Central memory CD4-positive, alpha-beta T cell (primary cell): ENCODE measurements around the gene GALNT18.

Experiments
- DNase-seq: peaks from one replicate; pipeline ENCODE4 v3.0.0; 2022

The GALNT18 gene

DNA sequence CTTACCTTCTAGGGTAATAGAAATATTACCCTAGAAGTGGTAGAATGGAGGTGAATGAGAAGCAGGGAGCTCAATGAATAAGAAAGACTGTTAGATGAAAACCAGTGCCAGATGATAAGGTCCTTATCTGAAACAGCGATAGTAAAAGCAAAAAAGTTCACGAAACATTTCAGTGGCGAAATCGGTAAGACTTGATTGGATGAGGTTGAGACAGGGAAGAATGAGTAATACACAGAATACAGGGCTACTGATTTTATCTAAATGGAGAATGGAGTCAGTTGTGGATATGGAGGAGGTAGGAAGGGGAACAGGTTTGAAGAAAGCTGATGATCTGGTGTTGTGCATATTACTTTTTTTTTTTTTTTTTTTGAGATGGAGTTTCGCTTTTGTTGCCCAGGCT is 96.5 kb downstream of the GALNT18 start:
- DNase-seq: no peak

DNA sequence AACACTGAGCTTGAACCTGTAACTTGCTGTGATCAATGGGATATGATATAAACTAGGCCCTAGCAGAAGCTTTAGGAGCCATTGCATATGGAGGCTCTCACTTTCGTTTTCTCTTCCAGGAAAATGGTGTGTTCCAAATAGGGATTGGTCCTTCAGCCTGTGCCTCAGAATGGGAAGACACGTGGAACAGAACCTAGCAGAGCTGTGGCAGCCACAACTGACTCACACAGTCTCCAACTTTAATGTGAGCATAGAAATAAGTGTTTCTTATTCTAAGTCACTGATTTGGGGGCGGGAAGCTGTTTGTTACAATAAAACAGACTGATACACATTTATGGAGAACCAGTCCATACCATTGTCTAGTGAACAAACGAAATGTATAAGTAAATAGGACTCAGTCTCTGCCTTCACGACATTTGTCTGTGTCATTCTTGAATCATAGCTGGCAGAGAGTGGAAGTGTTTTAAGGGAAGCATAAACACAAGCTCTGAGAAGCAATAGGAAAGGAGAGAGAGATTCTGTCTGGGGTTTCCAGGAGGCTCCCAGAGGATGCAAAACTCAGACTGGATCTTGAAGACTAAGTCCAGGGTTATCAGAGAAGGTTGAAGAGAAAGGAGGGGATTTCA is 97.3 kb downstream of the GALNT18 start:
- DNase-seq: no peak

GRCh38 chr11:11522591-11522990 is 99.2 kb downstream of the GALNT18 start:
- DNase-seq: no peak

DNA sequence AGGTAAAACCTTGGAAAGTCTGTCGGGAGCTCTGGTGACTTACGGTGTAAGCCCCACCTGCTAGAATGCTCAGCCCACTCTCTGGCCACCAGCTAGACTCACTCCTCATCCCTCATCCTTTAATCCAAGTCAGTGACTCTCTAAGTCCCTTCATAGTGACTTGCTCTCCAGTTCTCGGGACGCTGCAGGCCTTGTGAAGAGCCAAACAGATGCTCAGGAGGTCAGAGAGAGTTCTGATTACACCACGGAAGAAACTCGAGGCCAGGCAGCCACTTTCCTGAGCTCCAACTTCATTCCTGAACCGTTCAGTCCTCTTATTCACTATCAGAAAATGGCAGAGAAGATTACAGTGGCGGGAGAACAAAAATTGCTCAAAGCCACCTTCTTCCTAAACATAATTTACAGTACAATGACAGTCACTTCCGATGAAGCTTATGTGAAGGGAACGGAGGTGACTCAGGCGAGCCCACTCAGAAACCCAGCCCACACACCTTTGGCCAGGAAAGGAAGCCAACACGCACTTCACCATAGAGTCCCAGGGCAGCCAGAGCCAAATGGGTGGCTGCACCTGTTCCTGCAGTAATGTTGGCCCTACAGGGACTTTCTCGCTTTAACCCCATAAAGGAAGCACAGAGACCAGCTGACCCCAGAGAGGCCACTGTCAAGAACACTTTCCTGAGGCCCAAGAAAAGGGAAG is 100.4 kb downstream of the GALNT18 start:
- DNase-seq: no peak

- DNase-seq: no peak
Observed at GRCh38 chr11:11520231-11521015, 101.4 kb downstream of the GALNT18 start.

DNA sequence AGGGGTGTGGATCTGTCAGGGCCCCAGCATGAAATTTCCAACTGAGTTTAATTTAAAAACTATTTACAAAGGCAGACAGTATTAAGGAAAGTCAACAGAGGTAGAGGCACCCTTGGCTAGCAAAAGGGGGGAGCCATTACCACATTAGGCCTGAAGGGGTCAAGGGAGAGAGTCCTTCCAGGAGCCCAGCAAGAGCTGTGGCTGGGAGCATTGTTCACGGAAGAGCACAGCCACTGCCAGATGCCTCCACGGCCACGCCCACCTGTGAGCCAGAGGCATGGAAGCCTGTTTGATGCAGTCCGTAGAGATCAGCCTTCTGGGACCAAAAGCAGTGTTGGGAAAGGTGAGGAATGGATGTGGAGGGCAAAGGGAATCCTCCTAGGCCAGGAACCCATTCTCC is 102.6 kb downstream of the GALNT18 start:
- DNase-seq: no peak

DNA sequence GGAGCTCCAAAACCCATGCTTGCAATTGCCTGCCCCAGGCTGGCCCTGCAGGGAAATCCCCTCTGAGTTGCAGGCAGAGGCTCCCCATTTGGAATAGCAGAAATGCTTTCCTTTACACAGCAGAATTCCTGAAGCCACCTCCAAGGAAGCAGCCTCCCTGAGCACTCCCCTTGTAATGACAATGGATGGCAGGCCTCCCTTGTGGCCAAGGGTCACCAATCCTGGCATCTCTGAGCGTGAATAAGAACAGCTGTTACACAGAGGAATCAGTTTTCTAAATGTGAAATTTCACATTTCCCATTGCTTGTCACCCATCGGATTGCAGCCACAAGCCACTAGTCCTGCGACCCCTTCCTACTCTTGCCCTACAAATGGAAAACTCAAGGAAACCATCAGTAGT is 107.6 kb downstream of the GALNT18 start:
- DNase-seq: no peak

DNA sequence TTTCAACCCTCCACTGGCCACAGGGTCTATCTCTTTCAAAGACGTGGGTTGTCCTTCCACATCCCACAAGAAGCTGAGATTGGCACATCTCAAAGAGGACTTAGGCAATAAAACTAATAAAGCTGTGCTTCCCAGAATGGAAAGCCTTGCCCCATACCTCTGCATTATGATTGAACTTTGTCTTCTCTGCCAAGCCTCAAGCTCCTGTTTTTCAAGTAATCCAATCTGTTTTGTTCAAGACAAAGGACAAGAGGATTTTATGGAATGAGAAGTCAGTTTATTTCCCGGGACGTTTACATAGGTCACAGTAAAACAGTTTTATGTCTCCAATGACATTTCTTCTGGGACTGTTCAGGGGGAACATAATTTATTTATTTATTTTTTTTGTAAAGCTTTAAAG is 108.4 kb downstream of the GALNT18 start:
- no peak for DNase-seq

GRCh38 chr11:11512929-11513328 is 108.9 kb downstream of the GALNT18 start:
- DNase-seq: no peak

DNA sequence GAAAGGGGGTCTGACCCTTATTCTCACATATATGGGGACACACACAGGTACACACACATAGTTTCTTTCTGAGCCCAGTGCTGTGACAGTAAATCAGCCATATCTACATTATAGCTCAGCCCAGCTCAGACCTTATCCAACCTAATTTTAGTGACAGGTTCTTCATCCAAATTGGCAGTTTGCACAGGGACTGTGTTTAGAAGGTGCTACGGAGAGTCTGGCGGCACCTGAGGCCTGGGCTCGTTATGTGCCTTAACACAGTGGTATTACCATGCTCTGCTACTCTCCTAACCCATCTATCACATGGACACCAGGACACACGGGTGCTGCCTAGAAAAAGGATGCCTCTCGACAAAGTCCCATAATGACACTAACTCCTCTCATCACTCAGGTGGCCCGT is 109.3 kb downstream of the GALNT18 start:
- DNase-seq: no peak

DNA sequence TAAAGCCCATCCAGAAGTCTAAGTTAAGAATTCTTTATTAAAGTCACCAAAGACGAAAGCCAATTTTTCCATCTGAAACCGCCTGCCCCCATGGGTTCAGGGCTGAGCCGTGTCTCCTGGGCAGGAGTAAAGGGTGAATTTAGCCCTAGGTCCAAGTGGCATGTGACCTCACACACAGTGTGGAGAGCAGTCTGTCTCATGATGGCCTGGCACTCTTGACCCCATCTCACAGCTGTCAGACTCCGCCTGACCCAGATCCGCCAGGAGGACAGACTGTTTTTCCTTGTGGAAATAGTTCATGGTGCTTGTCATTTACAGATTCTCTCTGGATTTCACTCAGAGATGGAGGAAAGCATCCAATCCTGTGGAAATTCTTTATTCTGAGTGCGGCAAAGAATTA is 109.7 kb downstream of the GALNT18 start:
- no peak for DNase-seq

- DNase-seq: no peak
Observed at GRCh38 chr11:11510939-11511338, 110.9 kb downstream of the GALNT18 start.

- DNase-seq: no peak
Observed at GRCh38 chr11:11505692-11506091, 116.1 kb downstream of the GALNT18 start.

GRCh38 chr11:11505190-11505589 is 116.6 kb downstream of the GALNT18 start:
- no peak for DNase-seq

DNA sequence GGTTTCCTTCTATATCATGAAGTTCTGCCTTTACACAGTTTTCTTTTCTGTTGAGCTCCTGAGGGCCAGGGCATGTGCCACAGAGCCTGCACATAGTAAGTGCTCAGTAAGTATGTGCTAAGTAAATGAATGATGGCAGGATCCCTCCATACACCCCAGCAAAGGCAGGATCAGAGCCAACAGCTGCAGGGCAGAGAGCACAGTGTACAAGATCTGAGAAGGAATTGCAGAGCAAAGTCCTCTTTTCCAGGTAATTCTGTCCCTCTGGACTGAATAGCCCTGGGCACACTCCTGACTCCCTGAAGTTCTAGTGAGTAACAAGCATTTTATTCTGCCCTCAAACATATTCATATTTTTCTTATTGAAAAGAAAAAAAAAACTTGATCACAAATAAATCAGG is 117.7 kb downstream of the GALNT18 start:
- DNase-seq: no peak

GRCh38 chr11:11502263-11502861 is 119.4 kb downstream of the GALNT18 start:
- DNase-seq: no peak

DNA sequence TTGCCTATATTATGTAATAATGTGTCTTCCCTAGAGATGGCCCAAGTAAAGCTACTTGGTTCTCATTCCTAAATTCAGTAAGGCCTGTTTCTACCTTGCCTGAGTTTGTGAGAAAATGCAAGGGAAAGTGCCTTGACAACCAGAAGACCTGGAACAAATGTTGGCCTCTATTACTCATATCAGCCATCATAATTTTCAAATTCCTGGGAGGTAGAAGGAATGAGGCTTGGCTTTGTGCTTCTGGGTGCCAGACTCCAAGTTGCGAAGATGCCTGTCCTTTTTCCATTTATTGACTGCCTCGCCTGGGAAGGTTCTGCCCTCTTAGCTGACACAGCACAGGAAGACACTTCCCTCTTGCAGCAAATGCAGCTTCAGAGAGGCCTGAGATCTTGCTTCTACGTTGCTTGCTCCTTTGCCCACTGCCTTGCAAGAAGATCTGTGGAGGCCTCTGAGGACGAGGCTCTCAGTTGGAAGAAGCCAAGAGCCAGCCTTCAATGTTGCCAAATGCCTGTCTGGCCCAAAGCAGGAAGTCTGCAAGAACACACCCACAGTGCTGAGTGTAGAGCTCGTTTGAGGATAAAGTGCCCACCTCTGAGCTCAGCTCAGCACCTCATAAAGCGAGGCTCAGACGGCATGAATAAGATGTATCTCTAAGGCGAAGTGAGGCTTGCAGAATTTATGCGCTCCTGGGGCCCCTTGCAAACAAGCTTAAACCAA is 120.1 kb downstream of the GALNT18 start:
- no peak for DNase-seq

DNA sequence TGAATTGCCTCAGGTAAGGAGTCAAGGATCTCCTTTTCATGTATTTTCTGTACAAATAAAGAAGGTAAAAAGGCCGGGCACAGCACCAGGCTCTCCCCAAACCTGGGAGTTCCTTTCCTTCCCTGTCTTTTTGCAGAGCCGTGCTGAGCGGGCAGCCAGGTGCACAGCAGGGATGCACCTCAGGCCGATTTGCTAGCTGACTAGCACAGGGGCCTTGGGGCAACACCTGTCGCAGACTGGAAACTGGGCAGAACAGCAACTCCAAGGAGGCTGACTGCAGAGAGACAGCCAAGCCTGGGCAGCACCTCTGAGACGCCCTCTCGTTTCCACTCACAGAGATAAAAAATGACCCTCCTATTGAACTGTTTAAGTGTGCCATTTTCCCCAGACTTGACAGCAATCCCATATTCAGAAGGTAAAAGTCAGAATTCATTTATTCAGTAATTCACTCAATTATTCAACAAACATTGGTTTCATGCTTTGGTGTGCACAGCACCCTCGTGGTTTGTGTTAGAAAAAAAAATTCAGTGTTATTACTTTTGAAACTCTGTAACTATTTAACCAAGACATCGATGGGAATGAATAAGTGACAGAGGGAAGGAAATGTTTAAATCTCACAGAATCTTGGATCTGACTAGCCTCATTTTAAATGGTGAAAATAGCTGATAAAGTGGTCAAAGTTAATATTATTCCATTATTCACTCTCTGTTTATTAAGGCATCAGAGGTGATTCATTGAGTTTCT is 120.9 kb downstream of the GALNT18 start:
- no peak for DNase-seq

GRCh38 chr11:11499300-11499699 is 122.5 kb downstream of the GALNT18 start:
- no peak for DNase-seq

DNA sequence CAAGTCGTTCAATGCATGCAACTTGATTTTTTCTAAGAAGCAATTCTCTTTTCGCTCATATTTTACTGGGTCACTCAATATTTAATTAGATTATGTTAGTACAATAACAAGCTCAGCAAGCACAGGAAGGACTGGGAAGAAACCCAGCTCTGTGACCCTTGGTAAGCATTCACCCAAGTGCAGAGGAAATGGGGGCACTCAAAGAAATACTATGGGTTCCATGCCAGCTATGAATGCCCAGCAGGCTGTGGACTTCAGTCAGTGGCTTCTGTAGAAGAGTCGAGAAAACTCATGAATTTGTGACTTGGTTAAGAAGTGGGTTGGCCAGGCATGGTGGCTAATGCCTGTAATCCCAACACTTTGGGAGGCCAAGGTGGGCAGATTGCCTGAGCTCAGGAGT is 123.6 kb downstream of the GALNT18 start:
- DNase-seq: no peak

GRCh38 chr11:11496879-11497278 is 124.9 kb downstream of the GALNT18 start:
- no peak for DNase-seq

- no peak for DNase-seq
Observed at GRCh38 chr11:11494348-11494747, 127.5 kb downstream of the GALNT18 start.
